H1 (cell line): ENCODE data around the gene MAN2C1. TPM values are rescaled to one million over a fixed set of nuclear protein-coding genes. Genes with fewer than 3 reads are reported as not detected.

Source experiments
- ATF2 ChIP-seq: IDR thresholded peaks from 2 replicates; pipeline ENCODE4 v1.6.1; 2012; ENCODE audit warnings: low read length, inconsistent platforms
- BRCA1 ChIP-seq: IDR thresholded peaks from 2 replicates; pipeline ENCODE4 v1.6.1; 2012; ENCODE audit warnings: low read depth, low read length, improper control_type of control experiment
- EZH2 ChIP-seq: fragments of 200-600 bp; sonication (generic); IDR thresholded peaks from 2 replicates; pipeline ENCODE4 v1.7.1; 2012; ENCODE audit warnings: low read depth, mild to moderate bottlenecking, moderate library complexity, low read length, inconsistent platforms; ENCODE audit not compliant: severe bottlenecking
- RNF2 ChIP-seq: fragments of 200-900, 300-1000 bp; sonication (generic); IDR thresholded peaks from 2 replicates; pipeline ENCODE4 v1.7.1; 2016; ENCODE audit warnings: borderline replicate concordance, low read depth, mild to moderate bottlenecking, antibody characterized with exemption, low read length; ENCODE audit not compliant: poor library complexity, severe bottlenecking; ENCODE audit errors: missing control alignments
- SP4 ChIP-seq: IDR thresholded peaks from 2 replicates; pipeline ENCODE4 v1.6.1; 2012; ENCODE audit warnings: low read length, inconsistent platforms
- polyA plus RNA-seq, 7 experiments: library from polyadenylated mRNA; depleted of rRNA in 3 of 7; stranded (reverse) in 5 of 7; unstranded in 2 of 7; fragments of >200 nt in 5 of 7; fragments of 200-250 nt in 2 of 7; gene quantifications; 1 replicate in 5 of 7; 2 replicates in 1 of 7; 4 replicates in 1 of 7; pipeline versions ENCODE4 v1.2.1 to v1.2.3, GENCODE V29; 2011 to 2013; ENCODE audit warnings: missing spikeins in 2 of 7, mixed read lengths in 2 of 7
- total RNA-seq: library from RNA; stranded (reverse); fragmentation: NEBNext Ultra II Directional; extraction: Animal tissue kit (Norgen Biotek cat#: 25700); gene quantifications from 2 replicates; pipeline ENCODE4 v1.2.1, GENCODE V29; 2021

Gene MAN2C1
- total and polyA plus RNA-seq, 2 of the 8 experiments (the other 6 are each of a cell fraction or from before 2014, with no cell fraction given): 56.3 to 88.9 TPM

DNA sequence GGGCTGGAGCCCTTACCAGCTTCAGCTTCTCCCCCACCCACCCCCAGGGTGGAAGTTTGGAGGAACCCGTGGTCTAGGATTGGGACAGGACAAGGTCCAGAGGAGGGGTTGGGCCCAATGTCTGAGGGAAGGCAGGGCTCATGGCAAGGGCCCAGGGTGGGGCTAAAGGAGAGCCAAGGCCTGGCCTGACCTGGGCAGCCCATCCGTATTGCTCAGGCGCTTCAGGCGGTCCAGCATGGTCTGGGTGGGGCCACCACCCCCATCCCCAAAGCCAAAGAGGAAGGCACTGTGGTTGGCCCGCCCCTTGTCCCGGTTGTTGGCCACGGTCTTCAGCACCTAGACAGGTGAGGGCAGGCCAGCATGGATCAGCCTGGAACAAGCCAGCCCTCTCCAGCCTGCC, 7.6 kb downstream of the MAN2C1 start (continued):
- TF ChIP-seq EZH2: no peak
- no peak for TF ChIP-seq RNF2
- TF ChIP-seq SP4: no peak
- no peak for TF ChIP-seq BRCA1
- no peak for TF ChIP-seq ATF2
